Ovary (tissue), 9 donors: Measurements from ENCODE around the gene TASP1. TPM values are rescaled to one million over a fixed set of nuclear protein-coding genes. Genes with fewer than 3 reads are reported as not detected.

ENCODE experiments used
- DNase-seq, 5 donors: peaks; one replicate each; pipeline ENCODE4 v3.0.0-alpha.2; 2019 to 2020
- H3K27ac ChIP-seq, 2 donors: fragments of 200-600 bp; one replicate each; pipeline versions ENCODE4 v1.5.1 to v1.8.0; 2019 to 2022
- H3K27me3 ChIP-seq: fragments of 200-600 bp; one replicate; pipeline ENCODE4 v1.8.0; 2022
- H3K36me3 ChIP-seq: fragments of 200-600 bp; sonication (generic); one replicate; pipeline ENCODE4 v1.5.1; 2019
- H3K4me1 ChIP-seq: one replicate; pipeline ENCODE4 v1.8.1; 2013; ENCODE audit warnings: mild to moderate bottlenecking, moderate library complexity; ENCODE audit not compliant: insufficient read depth
- H3K4me3 ChIP-seq: fragments of 200-600 bp; sonication (generic); one replicate; pipeline ENCODE4 v1.5.1; 2017
- H3K9me3 ChIP-seq, 2 donors: fragments of 200-600 bp in 1 of 2; sonication (generic) in 1 of 2; one replicate each; pipeline versions ENCODE4 v1.5.1 to v1.8.1; 2013 to 2019; ENCODE audit warnings: mild to moderate bottlenecking in 1 of 2, moderate library complexity in 1 of 2
- CTCF ChIP-seq, 3 donors: fragments of 450-650 bp in 2 of 3; fragments of 200-600 bp in 1 of 3; IDR thresholded peaks; one replicate each; pipeline versions ENCODE4 v1.5.1 to v1.8.0; 2016 to 2022; ENCODE audit warnings: antibody characterized with exemption in 3 of 3, mild to moderate bottlenecking in 1 of 3
- EP300 ChIP-seq: sonication (generic); formaldehyde crosslinking; IDR thresholded peaks from one replicate; pipeline ENCODE4 v1.6.1; 2017; ENCODE audit warnings: antibody characterized with exemption
- POLR2A ChIP-seq: fragments of 450-650 bp; IDR thresholded peaks from one replicate; pipeline ENCODE4 v1.6.1; 2017; ENCODE audit warnings: antibody characterized with exemption, mild to moderate bottlenecking, moderate library complexity
- WGBS, 3 donors: extraction: QIAGEN DNeasy Blood & Tissue Kit in 1 of 3; methylation state at CpG; one replicate each; pipeline versions ENCODE4 v1.1.5 to v1.1.7; 2013 to 2017; 5-methylcytosine and 5-hydroxymethylcytosine counted together
- intact Hi-C, 4 donors: fragments of 100-400 bp; cut with DNase I; formaldehyde crosslinking; loops; one replicate each; pipeline versions ENCODE4 v1.11.0 to v1.15.1; 2022 to 2023
- polyA plus RNA-seq, 2 donors: library from polyadenylated mRNA; stranded (reverse); fragments of 200-250 nt in 1 of 2; fragments of 350-450 nt in 1 of 2; fragmentation: Illumina TruSeq in 1 of 2; extraction: RNeasy Lipid Tissue Mini Kit (QIAGEN cat#74804) in 1 of 2; gene quantifications; one replicate each; pipeline ENCODE4 v1.2.3, GENCODE V29; 2013 to 2014
- total RNA-seq, 7 donors: library from RNA; depleted of rRNA in 2 of 7; stranded (reverse); fragments of >200 nt in 2 of 7; fragmentation: NEBNext Ultra II Directional in 3 of 7; extraction: Animal tissue kit (Norgen Biotek cat#: 25700) in 3 of 7; gene quantifications; one replicate each; pipeline versions ENCODE4 v1.1.0 to v1.2.4, GENCODE V29; 2016 to 2023
- donor health status: DM: no; HTN: no; CAD: no; lungs with moderate emphysema.
- donor health status: DM: no; HTN: no; CAD: no.
- donor health status: Bipolar disorder and iron deficiency.
- donor health status: DM: yes; HTN: yes; CAD: no.
- donor health status: DM: no; HTN: no; CAD: no.
- donor health status: DM: yes; HTN: yes; CAD: no.

Gene TASP1
- total and polyA plus RNA-seq, 9 donors = 6.4 to 16.5 (median 13.2) TPM

DNA sequence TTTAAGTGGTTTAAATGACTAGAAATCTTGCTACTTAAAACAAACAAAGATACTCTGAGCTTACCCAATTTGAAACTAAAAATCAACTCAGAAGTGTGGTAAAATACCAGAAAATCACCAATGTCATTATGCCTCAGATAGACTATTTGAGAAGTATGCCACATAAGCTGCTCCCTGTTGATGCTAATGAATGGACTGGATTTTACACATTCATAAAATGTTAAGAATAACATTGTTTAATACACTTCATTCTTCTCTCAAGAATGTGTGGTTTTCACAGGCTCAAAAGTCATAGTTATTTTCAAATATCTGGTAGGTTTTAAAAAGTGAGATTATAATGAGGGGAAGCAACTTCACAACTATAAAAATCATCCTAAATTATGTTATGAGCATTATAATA lies 170.6 kb downstream of the TASP1 start:
- Histone ChIP-seq H3K4me3 (no peak overlapping the region), H3K27me3 (no peaks in the 10 kb centered on the region), H3K4me1 (no peaks in the 10 kb centered on the region), H3K36me3 (no peaks in the 10 kb centered on the region), H3K27ac (no peak overlapping the region), H3K9me3 (no peaks in the 10 kb centered on the region)
- DNase-seq = no peak
- TF ChIP-seq CTCF (IDR thresholded peaks at IDR 0.05) = no peak
- no peak for TF ChIP-seq EP300
- no peak for TF ChIP-seq POLR2A
- intact Hi-C loops = no loop called here

DNA sequence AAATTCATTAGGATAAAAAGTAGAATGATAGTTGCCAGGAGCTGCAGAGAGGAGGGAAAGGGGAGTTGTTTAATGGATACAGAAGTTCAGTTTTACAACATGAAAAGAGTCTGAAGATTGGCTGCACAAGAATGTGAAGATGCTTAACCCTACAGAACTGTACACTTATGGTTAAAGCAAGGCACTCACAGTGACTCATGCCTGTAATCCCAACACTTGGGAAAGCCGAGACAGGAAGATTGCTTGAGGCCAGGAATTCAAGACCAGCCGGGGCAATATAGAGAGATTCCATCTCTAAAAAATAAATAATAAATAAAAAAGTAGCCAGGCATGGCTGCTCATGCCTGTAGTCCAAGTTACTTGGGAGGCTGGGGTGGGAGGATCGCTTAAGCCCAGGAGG lies 174.0 kb downstream of the TASP1 start:
- Histone ChIP-seq H3K27ac (no peak overlapping the region), H3K36me3 (no peaks in the 10 kb centered on the region), H3K4me1 (no peaks in the 10 kb centered on the region), H3K4me3 (no peak overlapping the region), H3K27me3 (no peaks in the 10 kb centered on the region), H3K9me3 (no peaks in the 10 kb centered on the region)
- WGBS, 3 donors = 90 to 96% (median 91%) methylated on average over 3 of the region's 3 CpGs
- no peak for DNase-seq
- intact Hi-C loops = no loop called here
- TF ChIP-seq CTCF (IDR thresholded peaks at IDR 0.05) (no peak), EP300 (no peak), POLR2A (no peak)

DNA sequence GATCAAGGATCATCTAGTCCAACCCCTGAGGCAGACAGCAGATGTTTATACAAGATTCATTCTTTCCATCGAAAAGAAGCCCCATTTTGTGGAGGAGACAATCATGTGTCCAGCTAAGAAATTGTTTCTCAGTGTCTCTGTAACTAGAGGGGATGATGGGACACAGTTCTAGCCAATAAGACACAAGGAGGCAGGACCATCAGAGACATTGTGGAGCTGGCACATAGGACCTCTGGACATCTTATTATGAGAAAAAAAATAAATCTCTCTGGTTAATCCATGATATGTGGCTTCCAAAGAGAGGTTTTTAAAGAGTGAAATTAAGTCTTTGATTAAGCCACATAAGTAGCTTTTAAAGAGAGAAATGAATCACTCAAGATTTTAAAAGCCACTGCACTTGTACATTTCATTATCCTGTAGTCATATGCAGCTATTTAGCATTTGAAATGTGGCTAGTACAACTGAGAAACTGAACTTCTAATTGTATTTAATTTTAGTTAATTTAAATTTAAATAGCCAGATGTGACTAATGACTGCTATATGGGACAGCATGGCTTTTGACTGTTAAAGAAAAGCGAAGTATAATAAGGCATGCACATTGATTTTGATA lies 176.8 kb downstream of the TASP1 start:
- TF ChIP-seq POLR2A = no peak
- TF ChIP-seq EP300 = no peak
- TF ChIP-seq CTCF (IDR thresholded peaks at IDR 0.05) = no peak
- H3K27me3 ChIP-seq = no peaks in the 10 kb centered on the region
- H3K27ac ChIP-seq = no peak overlapping the region
- H3K9me3 ChIP-seq = no peaks in the 10 kb centered on the region
- WGBS, 3 donors = 91 to 92% (median 92%) methylated on average over 2 of the region's 2 CpGs
- DNase-seq = no peak
- H3K36me3 ChIP-seq = no peaks in the 10 kb centered on the region
- intact Hi-C loops = no loop called here
- no peak overlapping the region for H3K4me3 ChIP-seq
- no peaks in the 10 kb centered on the region for H3K4me1 ChIP-seq

DNA sequence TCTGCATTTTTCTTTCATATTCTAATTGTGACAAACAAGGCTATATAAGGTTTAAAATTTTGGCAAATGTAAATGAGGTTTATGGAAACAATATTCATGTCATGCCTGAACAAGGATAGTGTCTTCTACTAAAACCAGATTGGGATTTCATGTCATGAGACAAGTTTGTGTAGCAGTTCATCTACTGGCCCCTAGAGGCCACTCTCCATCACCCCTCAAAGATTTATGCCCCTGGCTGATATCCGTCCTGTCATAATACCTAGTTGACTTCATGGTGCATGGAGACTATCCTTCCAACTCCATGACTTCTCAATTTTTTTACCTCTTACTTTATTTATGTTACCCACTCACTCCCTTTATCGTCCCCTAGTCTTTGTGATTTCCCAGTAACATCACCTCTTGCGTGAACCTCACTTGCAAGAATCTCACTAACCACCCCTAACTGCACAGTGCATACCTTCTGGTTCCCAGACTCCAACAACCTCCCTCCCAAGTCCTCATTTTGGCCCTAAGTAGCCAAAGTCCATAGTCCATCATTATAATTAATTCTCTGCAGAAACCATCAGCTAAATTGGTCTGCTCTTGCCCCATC lies 179.8 kb downstream of the TASP1 start:
- intact Hi-C loops = no loop called here

More for the DNA sequence above, 179.8 kb downstream of the TASP1 start:
- Histone ChIP-seq H3K36me3 (no peaks in the 10 kb centered on the region), H3K4me3 (no peak overlapping the region), H3K27ac (no peak overlapping the region), H3K9me3 (no peaks in the 10 kb centered on the region), H3K27me3 (no peaks in the 10 kb centered on the region), H3K4me1 (no peaks in the 10 kb centered on the region)
- TF ChIP-seq CTCF (IDR thresholded peaks at IDR 0.05) (no peak), EP300 (no peak), POLR2A (no peak)
- no peak for DNase-seq
- WGBS, 3 donors = 88 to 92% (median 89%) methylated on average over 3 of the region's 3 CpGs
